ENCODE data around the gene GPR156. TPM values are rescaled to one million over a fixed set of nuclear protein-coding genes. Genes with fewer than 3 reads are reported as not detected.

GPR156 gene
- total RNA-seq, 2 experiments from 2014 or later: not detected

DNA sequence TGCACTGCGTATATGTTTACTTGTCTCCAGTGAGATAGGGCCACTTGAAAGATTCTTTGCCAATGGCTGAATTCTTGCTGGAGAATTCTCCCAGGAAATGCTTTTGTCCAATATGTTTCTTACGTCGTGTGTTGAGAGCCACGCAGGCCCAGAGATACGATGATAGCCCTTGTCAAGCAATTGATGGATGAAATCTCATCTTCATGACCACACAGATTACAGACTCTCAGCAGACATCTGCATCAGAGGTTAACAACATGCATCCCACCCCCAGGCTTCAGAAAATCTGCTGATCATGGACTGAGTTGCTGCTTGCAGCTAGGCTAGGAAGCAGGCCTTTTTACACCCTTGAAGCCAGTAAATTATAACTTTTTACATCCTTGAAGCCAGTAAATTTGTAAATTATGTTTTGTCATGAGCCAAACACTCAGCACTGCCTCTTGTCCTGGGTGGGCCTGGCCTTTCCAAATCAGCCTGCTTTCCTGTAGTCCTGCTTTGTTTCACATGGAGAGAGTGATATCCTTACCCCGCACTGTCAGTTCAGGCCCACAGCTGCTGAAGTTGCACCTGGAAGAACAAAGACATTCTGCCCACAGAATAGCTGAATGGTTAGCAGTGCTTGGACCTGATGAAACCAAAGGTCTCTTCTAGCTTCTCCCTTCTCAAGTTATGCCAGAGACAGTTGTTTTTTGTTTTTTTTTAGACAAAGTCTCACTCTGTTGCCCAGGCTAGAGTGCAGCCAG lies 84.4 kb downstream of the GPR156 start:
- Mint-ChIP-seq H3K4me1 (no peaks in the 10 kb centered on the region), H3K27me3 (no peaks in the 10 kb centered on the region), H3K4me3 (no peak overlapping the region), H3K36me3 (no peaks in the 10 kb centered on the region), H3K9me3 (ENCODE audit: low read depth) (no peaks in the 10 kb centered on the region), H3K27ac (no peak overlapping the region)
- no peak for ATAC-seq
- CTCF ChIA-PET: no interaction called here
- no peak for DNase-seq

DNA sequence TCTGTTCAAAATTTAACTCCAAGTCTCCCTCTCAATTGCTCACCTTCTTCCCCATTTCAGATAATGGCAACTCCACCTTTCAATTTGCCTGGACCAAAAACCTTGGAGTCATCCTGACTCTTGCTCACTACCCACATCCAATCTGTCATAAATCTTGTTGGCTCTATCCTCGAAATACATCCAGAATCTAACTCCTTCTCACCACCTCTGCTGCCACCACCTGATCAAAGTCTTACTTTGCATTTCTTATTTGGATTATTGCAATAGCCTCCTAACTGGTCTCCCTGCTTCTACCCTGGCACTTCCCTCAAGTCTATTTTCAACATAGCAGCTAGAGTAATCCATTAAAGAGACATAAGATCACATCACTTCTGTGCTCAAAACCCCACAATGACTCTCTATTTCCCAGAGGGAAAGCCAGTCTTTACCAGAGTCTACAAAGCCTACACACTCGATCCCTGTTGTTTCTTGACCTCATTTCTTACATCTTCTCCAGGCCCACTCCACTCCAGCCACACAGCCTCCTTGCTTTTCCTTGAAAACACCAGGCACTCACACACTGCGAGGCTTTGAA lies 86.6 kb downstream of the GPR156 start:
- Mint-ChIP-seq H3K9me3 (ENCODE audit: low read depth) (no peaks in the 10 kb centered on the region), H3K27ac (no peak overlapping the region), H3K4me3 (no peak overlapping the region), H3K36me3 (no peaks in the 10 kb centered on the region), H3K27me3 (no peaks in the 10 kb centered on the region), H3K4me1 (no peaks in the 10 kb centered on the region)
- no peak for ATAC-seq
- CTCF ChIA-PET: no interaction called here
- DNase-seq: no peak

DNA sequence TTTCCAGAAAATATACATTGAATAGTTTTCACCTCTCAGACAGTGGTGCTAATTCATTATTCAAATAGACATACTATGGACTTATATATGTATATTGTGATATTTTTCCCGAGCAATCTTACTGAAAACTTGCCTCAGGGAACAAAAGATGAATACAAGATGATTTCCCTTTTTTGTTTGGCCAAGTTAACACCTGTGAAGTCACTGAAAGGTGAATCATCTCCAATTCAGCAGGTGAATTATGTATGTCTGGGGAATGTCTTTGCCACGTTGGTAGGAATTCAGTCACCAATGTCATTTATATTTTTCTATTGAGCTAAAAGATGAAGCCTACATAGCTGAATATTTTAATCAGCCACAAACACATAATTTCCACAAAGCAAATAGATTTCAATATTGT lies 88.2 kb downstream of the GPR156 start:
- Mint-ChIP-seq H3K4me3 (no peak overlapping the region), H3K4me1 (no peaks in the 10 kb centered on the region), H3K9me3 (ENCODE audit: low read depth) (no peaks in the 10 kb centered on the region), H3K27me3 (no peaks in the 10 kb centered on the region), H3K27ac (no peak overlapping the region), H3K36me3 (no peaks in the 10 kb centered on the region)
- CTCF ChIA-PET: interaction anchor here (0.9 to 1.0 kb wide), 2 partner anchors 9 to 304 kb away, joined by 3 read pairs; no protein-coding TSS in a partner anchor
- ATAC-seq (no peak), DNase-seq (no peak)

DNA sequence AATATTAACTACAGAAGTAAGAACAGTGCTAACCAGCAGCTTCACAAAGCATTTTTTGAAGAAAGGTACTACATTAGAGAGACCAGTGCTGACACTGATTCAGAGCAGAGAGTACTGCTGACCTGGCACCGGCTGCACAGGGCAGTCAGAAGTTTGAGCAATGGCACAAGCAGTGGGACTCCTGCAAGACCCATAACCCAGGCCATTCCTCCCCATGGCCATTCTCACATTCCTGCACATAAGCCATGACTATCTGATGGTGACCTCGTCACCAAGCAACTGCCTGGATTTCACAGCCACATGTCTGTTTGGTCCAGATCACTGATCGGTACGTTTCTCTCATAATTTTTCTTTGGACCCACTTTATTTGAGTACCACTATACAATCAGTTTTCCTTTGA lies 88.7 kb downstream of the GPR156 start:
- Mint-ChIP-seq H3K36me3 (no peaks in the 10 kb centered on the region), H3K27me3 (no peaks in the 10 kb centered on the region), H3K9me3 (ENCODE audit: low read depth) (no peaks in the 10 kb centered on the region), H3K4me3 (no peak overlapping the region), H3K27ac (no peak overlapping the region), H3K4me1 (no peaks in the 10 kb centered on the region)
- CTCF ChIA-PET: no interaction called here
- no peak for DNase-seq
- ATAC-seq: no peak

DNA sequence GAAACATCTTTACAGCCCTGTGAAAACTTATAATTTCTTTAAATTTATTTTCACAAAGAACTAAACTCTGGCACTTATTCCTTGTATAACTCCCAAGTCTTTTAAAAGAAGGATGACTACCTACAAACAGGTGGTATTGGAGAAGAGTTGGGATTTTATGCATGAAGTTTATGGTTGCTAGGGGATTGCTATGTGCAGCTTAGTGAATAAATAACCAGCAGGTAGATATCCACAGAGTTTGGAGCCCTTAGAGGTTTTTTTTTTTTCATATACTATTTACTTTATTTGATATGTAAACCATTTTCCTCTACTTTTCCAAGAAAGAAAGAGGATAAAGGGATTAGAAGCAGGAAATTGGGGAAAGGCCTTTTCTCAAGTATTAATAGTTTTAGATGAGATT lies 91.5 kb downstream of the GPR156 start:
- Mint-ChIP-seq H3K27me3 (no peaks in the 10 kb centered on the region), H3K27ac (no peak overlapping the region), H3K4me1 (no peaks in the 10 kb centered on the region), H3K36me3 (no peaks in the 10 kb centered on the region), H3K4me3 (no peak overlapping the region), H3K9me3 (ENCODE audit: low read depth) (no peaks in the 10 kb centered on the region)
- no peak for ATAC-seq
- no peak for DNase-seq
- CTCF ChIA-PET: no interaction called here

DNA sequence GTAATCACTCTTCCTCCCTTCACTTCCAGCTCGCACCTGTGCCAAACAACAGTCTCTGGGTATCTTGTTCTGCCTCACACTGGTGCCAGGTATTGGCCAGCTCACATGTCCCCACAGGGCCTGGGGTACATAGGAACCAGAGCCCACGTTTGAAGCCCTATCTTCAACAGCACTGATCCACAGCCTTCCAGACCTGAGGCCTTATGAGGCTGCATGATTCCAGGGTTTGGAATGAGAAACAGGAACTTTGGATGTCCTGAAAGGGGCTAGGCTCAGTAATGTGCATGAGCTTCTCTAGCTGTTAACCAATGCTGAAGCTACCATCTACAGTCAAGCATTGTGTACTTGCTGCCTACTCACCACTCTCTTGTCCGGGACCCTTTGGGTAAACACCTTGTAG lies 92.4 kb downstream of the GPR156 start:
- DNase-seq (no peak), ATAC-seq (no peak)
- no peaks in the 10 kb centered on the region for H3K36me3 Mint-ChIP-seq
- H3K27me3 Mint-ChIP-seq: no peaks in the 10 kb centered on the region
- H3K4me3 Mint-ChIP-seq: no peak overlapping the region
- no peaks in the 10 kb centered on the region for H3K4me1 Mint-ChIP-seq
- no peaks in the 10 kb centered on the region for H3K9me3 Mint-ChIP-seq (ENCODE audit: low read depth)
- H3K27ac Mint-ChIP-seq: no peak overlapping the region
- CTCF ChIA-PET: no interaction called here

DNA sequence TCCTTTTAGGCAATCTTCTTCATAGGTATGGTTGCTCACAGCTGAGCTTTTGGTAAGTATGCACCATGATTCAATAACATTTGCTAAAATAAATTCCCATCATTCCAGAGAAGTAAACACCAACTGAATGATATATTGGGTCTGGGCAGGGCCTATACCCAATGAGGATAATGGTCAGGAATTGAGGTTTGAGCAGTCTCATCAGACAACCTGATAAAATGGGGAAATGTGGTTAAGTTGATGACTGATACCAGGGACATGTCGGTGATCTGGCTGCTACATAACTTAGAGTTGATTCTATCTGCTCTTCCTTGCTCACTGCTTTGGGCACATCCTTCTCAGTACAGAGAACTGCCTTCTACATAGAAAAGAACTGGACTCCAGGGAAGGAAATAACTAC lies 92.9 kb downstream of the GPR156 start:
- Mint-ChIP-seq H3K27me3 (no peaks in the 10 kb centered on the region), H3K4me3 (no peak overlapping the region), H3K27ac (no peak overlapping the region), H3K9me3 (ENCODE audit: low read depth) (no peaks in the 10 kb centered on the region), H3K36me3 (no peaks in the 10 kb centered on the region), H3K4me1 (no peaks in the 10 kb centered on the region)
- ATAC-seq (no peak), DNase-seq (no peak)
- CTCF ChIA-PET: no interaction called here

DNA sequence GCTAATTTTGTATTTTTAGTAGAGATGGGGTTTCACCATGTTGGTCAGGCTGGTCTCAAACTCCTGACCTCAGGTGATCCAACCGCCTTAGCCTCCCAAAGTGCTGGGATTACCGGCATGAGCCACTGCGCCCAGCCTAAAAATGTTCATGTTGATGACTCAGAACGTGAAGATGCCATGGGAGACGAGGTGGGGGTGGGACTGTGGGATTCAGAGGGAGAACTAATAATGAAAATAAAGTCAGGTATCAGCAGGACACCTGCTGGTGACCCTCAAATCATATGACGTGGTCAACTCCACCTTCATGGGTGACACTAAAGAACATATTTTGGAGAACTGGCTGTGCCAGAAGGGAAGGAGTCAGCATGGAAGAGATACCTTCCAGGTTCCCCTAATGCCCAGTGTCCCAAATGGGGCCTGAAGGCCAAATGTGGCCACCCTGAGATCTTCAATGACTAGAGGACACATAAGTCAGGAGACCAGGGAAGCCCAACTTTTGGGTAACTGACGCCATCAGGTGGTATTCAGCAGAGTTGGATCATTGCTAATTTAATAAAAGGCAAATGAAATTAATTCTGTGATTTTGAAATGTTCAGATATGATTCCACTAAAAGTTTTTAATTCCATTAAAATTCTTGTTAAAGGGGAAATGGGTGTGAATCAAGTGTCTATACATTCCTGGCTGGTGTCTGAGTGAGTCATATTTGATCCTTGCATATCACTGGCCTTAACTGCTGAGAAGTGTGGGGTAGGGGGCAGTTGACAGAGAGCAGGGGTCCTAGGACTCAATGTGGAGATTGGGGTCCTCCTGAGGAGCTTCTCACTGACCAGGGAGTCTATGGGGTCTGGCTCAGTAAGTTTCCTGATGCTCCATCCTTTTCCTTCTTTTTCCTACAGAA lies 102.2 kb downstream of the GPR156 start:
- CTCF ChIA-PET: interaction anchor here (1.4 kb wide), 1 partner anchor 291 kb away, joined by 3 read pairs; no protein-coding TSS in a partner anchor

DNA sequence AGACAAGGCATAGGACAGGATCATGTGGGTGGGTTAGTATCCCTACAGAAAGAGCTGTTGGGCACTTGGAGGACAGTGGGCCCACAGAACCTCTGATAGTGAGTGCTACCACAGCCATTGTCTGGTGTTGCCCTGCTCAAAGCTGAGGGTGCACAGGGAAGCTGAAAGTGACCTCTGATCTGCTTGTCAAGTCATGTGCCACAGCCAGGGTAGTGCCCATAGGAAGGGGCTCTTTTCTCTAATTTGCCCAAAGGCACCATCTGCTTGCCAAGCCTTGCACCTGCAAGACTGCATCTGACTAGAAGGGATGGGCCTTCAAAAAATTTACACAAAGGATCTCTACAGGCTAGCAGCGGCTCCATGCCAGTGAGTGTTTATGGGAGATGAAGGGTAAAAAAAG lies 103.4 kb downstream of the GPR156 start:
- Mint-ChIP-seq H3K4me1 (no peaks in the 10 kb centered on the region), H3K36me3 (no peaks in the 10 kb centered on the region), H3K27ac (no peak overlapping the region), H3K27me3 (peaks cover 19% of the 10 kb centered on the region), H3K4me3 (no peak overlapping the region), H3K9me3 (ENCODE audit: low read depth) (no peaks in the 10 kb centered on the region)
- ATAC-seq (no peak), DNase-seq (no peak)
- CTCF ChIA-PET: interaction anchor here (1.4 kb wide), 1 partner anchor 290 kb away, joined by 3 read pairs; no protein-coding TSS in a partner anchor

More for the DNA sequence above, 102.2 kb downstream of the GPR156 start:
- H3K4me3 Mint-ChIP-seq: no peak overlapping the region
- H3K9me3 Mint-ChIP-seq (ENCODE audit: low read depth): no peaks in the 10 kb centered on the region
- ATAC-seq: no peak
- no peaks in the 10 kb centered on the region for H3K4me1 Mint-ChIP-seq
- H3K36me3 Mint-ChIP-seq: no peaks in the 10 kb centered on the region
- no peak for DNase-seq
- H3K27me3 Mint-ChIP-seq: peaks cover 19% of the 10 kb centered on the region
- no peak overlapping the region for H3K27ac Mint-ChIP-seq

DNA sequence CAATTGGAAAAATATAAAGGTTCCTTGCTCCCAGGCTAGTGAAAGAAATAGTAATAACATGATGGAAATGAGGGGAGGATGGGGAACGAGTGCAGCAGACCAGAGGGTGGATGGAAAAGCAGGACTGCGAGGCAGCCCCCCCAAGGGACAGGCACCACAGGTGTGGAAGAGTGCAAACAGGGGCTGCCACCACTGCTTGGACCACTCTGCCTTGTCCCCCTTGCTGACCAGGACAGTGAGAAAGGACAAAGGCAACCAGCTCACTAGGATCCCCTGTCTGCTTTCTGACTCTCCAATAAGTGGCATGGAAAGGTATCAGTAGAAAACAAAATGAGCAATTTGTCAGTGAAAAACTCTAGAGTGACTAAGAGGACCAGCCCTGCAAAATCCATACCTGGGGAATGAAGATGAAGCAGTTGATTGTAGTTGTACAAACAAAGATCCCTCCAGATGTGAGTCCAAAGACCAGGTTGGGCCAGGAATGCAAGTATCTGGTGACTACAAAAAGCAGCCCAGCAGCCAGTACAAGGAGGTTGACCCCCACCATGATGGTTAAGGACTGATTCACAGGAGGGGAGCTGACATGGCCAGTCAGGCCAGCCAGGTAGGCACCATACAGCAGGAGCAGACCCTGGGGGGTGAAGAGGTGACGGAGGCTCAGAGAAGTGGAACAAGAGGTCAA lies 104.2 kb downstream of the GPR156 start:
- Mint-ChIP-seq H3K4me3 (no peak overlapping the region), H3K27me3 (peaks cover 15% of the 10 kb centered on the region), H3K27ac (no peak overlapping the region), H3K9me3 (ENCODE audit: low read depth) (no peaks in the 10 kb centered on the region), H3K4me1 (no peaks in the 10 kb centered on the region), H3K36me3 (no peaks in the 10 kb centered on the region)
- ATAC-seq: no peak
- no peak for DNase-seq
- CTCF ChIA-PET: interaction anchor here (1.4 kb wide), 1 partner anchor 289 kb away, joined by 3 read pairs; no protein-coding TSS in a partner anchor

DNA sequence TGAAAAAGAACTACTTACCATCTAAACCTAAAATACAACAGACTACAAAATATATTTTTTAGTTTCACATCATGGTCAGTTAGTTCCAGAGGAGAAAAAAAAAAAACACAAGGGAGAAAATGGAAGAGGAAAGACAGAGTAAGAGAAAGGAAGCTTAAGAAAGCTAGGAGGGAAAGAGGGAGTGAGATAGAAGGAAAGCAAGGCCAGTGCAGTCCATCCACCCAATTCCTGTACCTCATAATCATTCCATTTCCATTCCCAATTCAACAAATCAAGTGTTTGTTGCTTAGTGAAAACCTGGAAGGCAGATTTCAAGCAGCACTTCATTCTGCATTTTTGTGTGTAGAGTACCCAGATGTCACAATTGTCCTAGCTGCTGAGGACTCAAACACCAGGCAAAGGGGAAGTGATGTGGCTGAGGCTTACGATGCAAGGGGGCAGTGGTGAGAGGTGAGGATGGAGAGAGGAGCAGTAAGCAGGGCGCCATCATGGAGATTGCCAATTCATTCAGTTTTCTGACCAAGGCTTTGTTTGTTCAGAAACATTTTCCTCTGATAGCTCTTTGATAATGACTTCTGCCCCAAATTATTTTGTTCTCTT lies 107.2 kb downstream of the GPR156 start:
- ATAC-seq (no peak), DNase-seq (no peak)
- Mint-ChIP-seq H3K36me3 (no peaks in the 10 kb centered on the region), H3K4me1 (no peaks in the 10 kb centered on the region), H3K4me3 (no peak overlapping the region), H3K27me3 (peaks cover 13% of the 10 kb centered on the region), H3K9me3 (ENCODE audit: low read depth) (no peaks in the 10 kb centered on the region), H3K27ac (no peak overlapping the region)
- CTCF ChIA-PET: no interaction called here

DNA sequence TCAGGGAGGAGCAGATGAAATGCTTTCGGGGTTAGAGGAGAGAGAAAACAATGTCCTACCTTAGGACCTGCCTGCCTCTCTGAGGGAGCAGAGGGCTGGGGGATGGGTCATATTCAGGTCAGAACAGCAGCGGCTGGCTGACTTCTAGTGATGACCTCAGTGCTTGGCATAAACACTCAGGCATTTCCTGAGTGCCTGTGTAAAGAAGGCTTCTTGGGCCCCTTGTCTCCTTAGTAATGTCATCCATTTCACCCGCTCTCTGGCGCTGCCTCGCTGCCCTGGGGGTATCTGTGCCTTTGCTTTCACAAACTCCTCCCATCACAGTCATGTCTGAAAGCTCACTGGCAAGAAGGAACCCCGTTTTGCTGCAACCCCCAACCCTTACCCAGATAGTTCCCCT lies 107.9 kb downstream of the GPR156 start:
- Mint-ChIP-seq H3K27ac (no peak overlapping the region), H3K27me3 (peaks cover 13% of the 10 kb centered on the region), H3K9me3 (ENCODE audit: low read depth) (no peaks in the 10 kb centered on the region), H3K36me3 (no peaks in the 10 kb centered on the region), H3K4me1 (no peaks in the 10 kb centered on the region), H3K4me3 (no peak overlapping the region)
- DNase-seq (no peak), ATAC-seq (no peak)
- CTCF ChIA-PET: no interaction called here

Measured in activated CD8-positive, alpha-beta memory T cell treated with anti-CD3 and anti-CD28 coated beads, Interleukin-2, amount 10 ng/mL, durations not matched to agents 7 days and 5 days (primary cell).